B cell (primary cell): ENCODE measurements around the gene CRYZ. TPM values are rescaled to one million over a fixed set of nuclear protein-coding genes. Genes with fewer than 3 reads are reported as not detected.

Experiments used
- ATAC-seq: fragments of 200-7000 bp; cut with Tn5 transposase; one replicate; pipeline ENCODE4 v1.10.0; 2021; ENCODE audit warnings: low read depth, mild to moderate bottlenecking, moderate number of reproducible peaks, moderate library complexity
- CTCF ChIA-PET: fragments of 350-600 bp; sonication (Branson Sonifier 250); formaldehyde crosslinking; loops from one replicate; lab custom pipeline; 2021; ENCODE audit warnings: antibody characterized with exemption, inconsistent platforms; lab: Charles Lee
- POLR2A ChIA-PET: fragments of 350-600 bp; sonication (Branson Sonifier 250); formaldehyde crosslinking; loops from one replicate; lab custom pipeline; 2021; ENCODE audit warnings: antibody characterized with exemption; lab: Charles Lee
- DNase-seq: peaks from one replicate; pipeline ENCODE4 v3.0.0; 2013
- H2AFZ ChIP-seq: 2 replicates; pipeline ENCODE4 v1.6.1; 2012; ENCODE audit warnings: mild to moderate bottlenecking, low read depth, low read length; ENCODE audit not compliant: insufficient read depth, poor library complexity, severe bottlenecking
- H3K27ac ChIP-seq, 2 donors: 1 replicate in 1 of 2; 2 replicates in 1 of 2; pipeline ENCODE4 v1.5.1; 2012 to 2013; ENCODE audit warnings: low read length in 2 of 2, mild to moderate bottlenecking in 2 of 2, moderate library complexity in 1 of 2
- H3K27me3 ChIP-seq, 4 experiments: fragments of 200-600 bp in 1 of 4; sonication (generic) in 1 of 4; replicated peaks in 1 of 4; 1 replicate in 2 of 4; 2 replicates in 2 of 4; pipeline versions ENCODE4 v1.6.1 to v1.7.0; 2013 to 2016; ENCODE audit warnings: low read length in 3 of 4, mild to moderate bottlenecking in 2 of 4, mixed read lengths in 1 of 4, moderate library complexity in 1 of 4; ENCODE audit not compliant: insufficient read depth in 4 of 4, control insufficient read depth in 3 of 4; ENCODE audit errors: control extremely low read depth in 1 of 4
- H3K36me3 ChIP-seq, 2 experiments: replicated peaks in 1 of 2; 1 replicate in 1 of 2; 2 replicates in 1 of 2; pipeline versions ENCODE4 v1.6.1 to v1.7.1; 2013; ENCODE audit warnings: low read length in 1 of 2; ENCODE audit not compliant: insufficient read depth in 2 of 2, control insufficient read depth in 1 of 2; ENCODE audit errors: control extremely low read depth in 1 of 2, extremely low read depth in 1 of 2
- H3K4me1 ChIP-seq, 2 donors: fragments of 200-600 bp in 1 of 2; sonication (generic) in 1 of 2; 1 replicate in 1 of 2; 2 replicates in 1 of 2; pipeline versions ENCODE4 v1.5.1 to v1.6.1; 2013 to 2017; ENCODE audit warnings: low read length in 2 of 2; ENCODE audit not compliant: control insufficient read depth in 2 of 2, insufficient read depth in 2 of 2
- H3K4me2 ChIP-seq: replicated peaks from 2 replicates; pipeline ENCODE3; 2012; ENCODE audit warnings: mild to moderate bottlenecking, low read depth, low read length; ENCODE audit not compliant: poor library complexity, severe bottlenecking
- H3K4me3 ChIP-seq, 5 experiments: fragments of 200-600 bp in 1 of 5; sonication (generic) in 1 of 5; 1 replicate in 3 of 5; 2 replicates in 2 of 5; pipeline versions ENCODE4 v1.5.1 to v1.7.0; 2011 to 2016; ENCODE audit warnings: low read length in 4 of 5, mild to moderate bottlenecking in 4 of 5, low read depth in 2 of 5, control low read depth in 1 of 5, moderate library complexity in 1 of 5; ENCODE audit not compliant: insufficient read depth in 1 of 5; ENCODE audit errors: control extremely low read depth in 1 of 5, extremely low read depth in 1 of 5
- H3K79me2 ChIP-seq: fragments of 200-600 bp; sonication (generic); one replicate; pipeline ENCODE4 v1.6.0; 2016; ENCODE audit warnings: low read length; ENCODE audit not compliant: control insufficient read depth, insufficient read depth
- H3K9ac ChIP-seq: fragments of 200-600 bp; sonication (generic); 2 replicates; pipeline ENCODE4 v1.6.1; 2017; ENCODE audit warnings: mild to moderate bottlenecking, low read length, moderate library complexity
- H3K9me3 ChIP-seq, 3 donors: one replicate each; pipeline versions ENCODE4 v1.6.1 to v1.7.1; 2013; ENCODE audit warnings: low read length in 2 of 3; ENCODE audit not compliant: control insufficient read depth in 2 of 3, insufficient read depth in 1 of 3; ENCODE audit errors: control extremely low read depth in 1 of 3
- H4K20me1 ChIP-seq: 2 replicates; pipeline ENCODE4 v1.6.0; 2012; ENCODE audit warnings: mild to moderate bottlenecking, low read length; ENCODE audit not compliant: insufficient read depth, control insufficient read depth, poor library complexity, severe bottlenecking
- H3K27ac Mint-ChIP-seq: one replicate; pipeline ENCODE4 v1.8.0; 2021; ENCODE audit warnings: mixed read lengths
- H3K27me3 Mint-ChIP-seq: one replicate; pipeline ENCODE4 v1.8.0; 2021; ENCODE audit warnings: mixed read lengths
- H3K4me1 Mint-ChIP-seq: one replicate; pipeline ENCODE4 v1.8.0; 2021; ENCODE audit warnings: mixed read lengths
- H3K4me3 Mint-ChIP-seq: one replicate; pipeline ENCODE4 v1.8.0; 2021; ENCODE audit warnings: mixed read lengths
- H3K9me3 Mint-ChIP-seq: one replicate; pipeline ENCODE4 v1.8.0; 2022; ENCODE audit warnings: mixed read lengths; ENCODE audit not compliant: insufficient read depth
- EZH2 ChIP-seq: IDR thresholded peaks from 2 replicates; pipeline ENCODE4 v1.6.1; 2012; ENCODE audit warnings: borderline replicate concordance, low read depth, mild to moderate bottlenecking, moderate library complexity, low read length; ENCODE audit not compliant: insufficient read depth, poor library complexity, severe bottlenecking
- WGBS: methylation state at CpG from one replicate; pipeline ENCODE4 v1.1.5; 2013; ENCODE audit warnings: missing lambda C conversion rate; ENCODE audit not compliant: insufficient coverage; 5-methylcytosine and 5-hydroxymethylcytosine counted together
- intact Hi-C: fragments of 100-400 bp; cut with micrococcal nuclease; formaldehyde crosslinking; loops from one replicate; pipeline ENCODE4 v1.10.0; 2022
- polyA plus RNA-seq: library from polyadenylated mRNA; depleted of rRNA; stranded (reverse); fragments of >200 nt; gene quantifications from 2 replicates; pipeline ENCODE4 v1.2.3, GENCODE V29; 2012
- total RNA-seq, 2 donors: library from RNA; stranded (reverse); fragments of 120-200 nt in 1 of 2; gene quantifications; 1 replicate in 1 of 2; 2 replicates in 1 of 2; pipeline versions ENCODE4 v1.2.3 to v1.2.4, GENCODE V29; 2013 to 2022
- TF ChIP-seq, protein P1 (sequence below): fragments of 200-600 bp; IDR thresholded peaks from one replicate; pipeline ENCODE4 v1.8.0; 2022; ENCODE audit warnings: antibody characterized with exemption, mild to moderate bottlenecking

CRYZ gene
- total and polyA plus RNA-seq, 2 donors (not counting 1 experiment from before 2014, with no cell fraction given), result 11.1 to 21.7 TPM

DNA sequence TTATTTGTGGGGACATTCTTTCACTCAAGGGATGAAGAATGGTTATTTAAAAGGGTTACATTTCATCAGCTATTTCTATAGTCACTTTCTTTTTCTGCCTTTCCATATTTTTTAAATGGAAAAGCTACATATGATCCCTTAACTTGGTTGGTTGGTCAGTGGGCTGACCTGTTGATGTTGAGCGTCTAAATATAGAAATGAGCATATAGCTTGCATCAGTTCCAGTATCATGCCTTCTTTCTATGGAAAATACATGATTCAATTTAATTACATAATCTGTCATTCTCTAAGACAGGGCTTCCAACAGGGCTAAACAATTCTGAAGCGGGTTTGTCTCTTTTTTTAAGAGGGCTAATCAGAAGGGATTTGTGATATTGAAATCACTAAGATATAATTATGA, 40.7 kb upstream of the CRYZ start:
- Histone ChIP-seq H3K4me1 (no peaks in the 10 kb centered on the region), H3K9me3 (no peaks in the 10 kb centered on the region), H3K27ac (no peak overlapping the region), H4K20me1 (no peaks in the 10 kb centered on the region), H3K79me2 (no peaks in the 10 kb centered on the region), H2AFZ (no peak overlapping the region), H3K9ac (no peak overlapping the region), H3K36me3 (no peaks in the 10 kb centered on the region), H3K4me3 (no peak overlapping the region), H3K27me3 (peaks cover 0 to 6% (median 0%) of the 10 kb centered on the region in 4 experiments), H3K4me2 (no peak overlapping the region)
- no CpG with 5 or more reads among the region's 2 CpGs for WGBS
- ChIA-PET CTCF (interaction anchor here (1.0 kb wide), 1 partner anchor 429 kb away, joined by 3 read pairs; no protein-coding TSS in a partner anchor), POLR2A (no interaction called here)
- no peaks in the 10 kb centered on the region for H3K9me3 Mint-ChIP-seq
- TF ChIP-seq, protein P1, sequence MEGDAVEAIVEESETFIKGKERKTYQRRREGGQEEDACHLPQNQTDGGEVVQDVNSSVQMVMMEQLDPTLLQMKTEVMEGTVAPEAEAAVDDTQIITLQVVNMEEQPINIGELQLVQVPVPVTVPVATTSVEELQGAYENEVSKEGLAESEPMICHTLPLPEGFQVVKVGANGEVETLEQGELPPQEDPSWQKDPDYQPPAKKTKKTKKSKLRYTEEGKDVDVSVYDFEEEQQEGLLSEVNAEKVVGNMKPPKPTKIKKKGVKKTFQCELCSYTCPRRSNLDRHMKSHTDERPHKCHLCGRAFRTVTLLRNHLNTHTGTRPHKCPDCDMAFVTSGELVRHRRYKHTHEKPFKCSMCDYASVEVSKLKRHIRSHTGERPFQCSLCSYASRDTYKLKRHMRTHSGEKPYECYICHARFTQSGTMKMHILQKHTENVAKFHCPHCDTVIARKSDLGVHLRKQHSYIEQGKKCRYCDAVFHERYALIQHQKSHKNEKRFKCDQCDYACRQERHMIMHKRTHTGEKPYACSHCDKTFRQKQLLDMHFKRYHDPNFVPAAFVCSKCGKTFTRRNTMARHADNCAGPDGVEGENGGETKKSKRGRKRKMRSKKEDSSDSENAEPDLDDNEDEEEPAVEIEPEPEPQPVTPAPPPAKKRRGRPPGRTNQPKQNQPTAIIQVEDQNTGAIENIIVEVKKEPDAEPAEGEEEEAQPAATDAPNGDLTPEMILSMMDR, result peak; percentile 5
- TF ChIP-seq EZH2, result no peak
- no peak for ATAC-seq
- no peak overlapping the region for H3K4me3 Mint-ChIP-seq
- H3K27ac Mint-ChIP-seq, result no peak overlapping the region
- DNase-seq, result no peak
- H3K27me3 Mint-ChIP-seq, result peaks cover 8% of the 10 kb centered on the region
- peaks cover 2% of the 10 kb centered on the region for H3K4me1 Mint-ChIP-seq
- intact Hi-C loops, result no loop called here

DNA sequence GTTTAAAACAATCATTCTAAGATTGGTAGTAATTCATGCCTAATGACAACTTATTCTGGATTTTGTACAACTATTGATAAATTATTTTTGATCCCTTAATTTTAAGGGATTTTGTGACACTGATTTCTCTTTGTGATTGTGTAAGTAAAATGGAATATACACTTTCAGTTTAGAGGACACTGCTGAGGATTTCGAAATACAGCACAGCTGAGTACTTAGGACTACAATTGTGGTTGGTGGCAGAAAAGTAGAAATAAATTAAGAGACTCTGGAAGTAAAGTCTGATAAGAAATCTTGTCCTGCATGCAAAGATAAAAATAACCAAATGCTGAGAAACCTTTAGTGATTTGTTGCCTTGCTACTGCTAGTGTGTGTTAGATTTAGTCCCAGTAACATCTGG, 40.1 kb upstream of the CRYZ start:
- H4K20me1 ChIP-seq, result no peaks in the 10 kb centered on the region
- intact Hi-C loops, result no loop called here
- no peak overlapping the region for H3K27ac ChIP-seq
- H3K4me1 ChIP-seq, result no peaks in the 10 kb centered on the region
- ATAC-seq (no peak), DNase-seq (no peak)
- H3K4me3 ChIP-seq, result no peak overlapping the region
- Mint-ChIP-seq H3K4me1 (peaks cover 2% of the 10 kb centered on the region), H3K27me3 (peaks cover 8% of the 10 kb centered on the region), H3K4me3 (no peak overlapping the region), H3K9me3 (no peaks in the 10 kb centered on the region), H3K27ac (no peak overlapping the region)
- H2AFZ ChIP-seq, result no peak overlapping the region
- H3K4me2 ChIP-seq, result no peak overlapping the region
- ChIA-PET CTCF (interaction anchor here (1.0 kb wide), 1 partner anchor 429 kb away, joined by 3 read pairs; no protein-coding TSS in a partner anchor), POLR2A (no interaction called here)
- TF ChIP-seq, protein P1, result no peak
- H3K79me2 ChIP-seq, result no peaks in the 10 kb centered on the region
- 13% methylated on average over 1 of the region's 1 CpG for WGBS
- H3K36me3 ChIP-seq, result no peaks in the 10 kb centered on the region
- no peaks in the 10 kb centered on the region for H3K9me3 ChIP-seq
- H3K9ac ChIP-seq, result no peak overlapping the region
- H3K27me3 ChIP-seq, result peaks cover 0 to 6% (median 0%) of the 10 kb centered on the region in 4 experiments
